ENCODE data around the gene HMOX1.

The HMOX1 gene

GRCh38 chr22:35400501-35400790 lies 19.6 kb downstream of the HMOX1 start:
- DNase-seq (ENCODE audit: extremely low read depth in 1 of 2, low read depth in 1 of 2): no peak

GRCh38 chr22:35401863-35402262 lies 21.0 kb downstream of the HMOX1 start:
- DNase-seq (ENCODE audit: extremely low read depth in 1 of 2, low read depth in 1 of 2): no peak

- no peak for DNase-seq (ENCODE audit: extremely low read depth in 1 of 2, low read depth in 1 of 2)
Observed at GRCh38 chr22:35403356-35403755, 22.5 kb downstream of the HMOX1 start.

GRCh38 chr22:35404176-35404575 lies 23.3 kb downstream of the HMOX1 start:
- no peak for DNase-seq (ENCODE audit: extremely low read depth in 1 of 2, low read depth in 1 of 2)

- DNase-seq (ENCODE audit: extremely low read depth in 1 of 2, low read depth in 1 of 2): no peak
Observed at GRCh38 chr22:35406443-35406842, 25.5 kb downstream of the HMOX1 start.

- no peak for DNase-seq (ENCODE audit: extremely low read depth in 1 of 2, low read depth in 1 of 2)
Observed at GRCh38 chr22:35407362-35407761, 26.5 kb downstream of the HMOX1 start.

- DNase-seq (ENCODE audit: extremely low read depth in 1 of 2, low read depth in 1 of 2): no peak
Observed at GRCh38 chr22:35409783-35410662, 29.1 kb downstream of the HMOX1 start.

- DNase-seq (ENCODE audit: extremely low read depth in 1 of 2, low read depth in 1 of 2): no peak
Observed at GRCh38 chr22:35410663-35411034, 29.8 kb downstream of the HMOX1 start.

- DNase-seq (ENCODE audit: extremely low read depth in 1 of 2, low read depth in 1 of 2): no peak
Observed at GRCh38 chr22:35411102-35411501, 30.2 kb downstream of the HMOX1 start.

- no peak for DNase-seq (ENCODE audit: extremely low read depth in 1 of 2, low read depth in 1 of 2)
Observed at GRCh38 chr22:35413624-35414023, 32.7 kb downstream of the HMOX1 start.

GRCh38 chr22:35417606-35418005 lies 36.7 kb downstream of the HMOX1 start:
- no peak for DNase-seq (ENCODE audit: extremely low read depth in 1 of 2, low read depth in 1 of 2)

- DNase-seq (ENCODE audit: extremely low read depth in 1 of 2, low read depth in 1 of 2): no peak
Observed at GRCh38 chr22:35418088-35418487, 37.2 kb downstream of the HMOX1 start.

GRCh38 chr22:35418731-35419130 lies 37.8 kb downstream of the HMOX1 start:
- no peak for DNase-seq (ENCODE audit: extremely low read depth in 1 of 2, low read depth in 1 of 2)

- DNase-seq (ENCODE audit: extremely low read depth in 1 of 2, low read depth in 1 of 2): no peak
Observed at GRCh38 chr22:35419756-35420155, 38.9 kb downstream of the HMOX1 start.

- no peak for DNase-seq (ENCODE audit: extremely low read depth in 1 of 2, low read depth in 1 of 2)
Observed at GRCh38 chr22:35421121-35421520, 40.2 kb downstream of the HMOX1 start.

GRCh38 chr22:35422145-35422544 lies 41.2 kb downstream of the HMOX1 start:
- no peak for DNase-seq (ENCODE audit: extremely low read depth in 1 of 2, low read depth in 1 of 2)

GRCh38 chr22:35422936-35423335 lies 42.0 kb downstream of the HMOX1 start:
- DNase-seq (ENCODE audit: extremely low read depth in 1 of 2, low read depth in 1 of 2): no peak

- no peak for DNase-seq (ENCODE audit: extremely low read depth in 1 of 2, low read depth in 1 of 2)
Observed at GRCh38 chr22:35424081-35424480, 43.2 kb downstream of the HMOX1 start.

- DNase-seq (ENCODE audit: extremely low read depth in 1 of 2, low read depth in 1 of 2): no peak
Observed at GRCh38 chr22:35424761-35425160, 43.9 kb downstream of the HMOX1 start.

- no peak for DNase-seq (ENCODE audit: extremely low read depth in 1 of 2, low read depth in 1 of 2)
Observed at GRCh38 chr22:35425546-35425945, 44.6 kb downstream of the HMOX1 start.

- no peak for DNase-seq (ENCODE audit: extremely low read depth in 1 of 2, low read depth in 1 of 2)
Observed at GRCh38 chr22:35425971-35426800, 45.3 kb downstream of the HMOX1 start.

- no peak for DNase-seq (ENCODE audit: extremely low read depth in 1 of 2, low read depth in 1 of 2)
Observed at GRCh38 chr22:35426801-35427140, 45.9 kb downstream of the HMOX1 start.

Data from activated CD8-positive, alpha-beta memory T cell treated with anti-CD3 and anti-CD28 coated beads for 1 hour (primary cell).